OCI-LY7 (cell line): ENCODE measurements around the gene ANKRD36C. TPM values are rescaled to one million over a fixed set of nuclear protein-coding genes. Genes with fewer than 3 reads are reported as not detected.
"Not testable (repeated sequence)": the region's sequence is repeated elsewhere in the genome, so short reads cannot be mapped to it uniquely, and the experiment has no call there.

Experiments used
- BruUV-seq: library from RNA; stranded (reverse); fragments of 400-500 nt; replicated peaks from 2 replicates; lab custom pipeline; 2021; lab: Mats Ljungman, UMichigan
- CTCF ChIA-PET: fragments of 300-600 bp; sonication (Branson Sonifier 250); formaldehyde crosslinking; loops from one replicate; lab custom pipeline; 2022; ENCODE audit warnings: antibody characterized with exemption; ENCODE audit not compliant: unreplicated experiment; lab: Charles Lee
- POLR2A ChIA-PET: fragments of 300-600 bp; sonication (Branson Sonifier 250); formaldehyde crosslinking; loops from one replicate; lab custom pipeline; 2022; ENCODE audit warnings: antibody characterized with exemption; lab: Charles Lee
- DNase-seq: peaks from one replicate; pipeline ENCODE4 v3.0.0-alpha.2; 2015; ENCODE audit warnings: low spot score
- H2AFZ ChIP-seq: fragments of 200-600 bp; sonication (generic), shearing (Covaris generic); 2 replicates; pipeline ENCODE4 v1.6.1; 2014; ENCODE audit warnings: mild to moderate bottlenecking, antibody characterized with exemption, low read length, moderate library complexity
- H3K27ac ChIP-seq: fragments of 200-600 bp; sonication (generic); 2 replicates; pipeline ENCODE4 v1.5.1; 2014; ENCODE audit warnings: mixed run types, low read depth, mild to moderate bottlenecking, moderate library complexity, low read length, inconsistent platforms; ENCODE audit not compliant: poor library complexity, severe bottlenecking
- H3K36me3 ChIP-seq: fragments of 200-600 bp; sonication (generic); 2 replicates; pipeline ENCODE4 v1.6.1; 2014; ENCODE audit warnings: mild to moderate bottlenecking, antibody characterized with exemption, low read length, moderate library complexity, mixed read lengths; ENCODE audit not compliant: insufficient read depth
- H3K4me1 ChIP-seq: fragments of 200-600 bp; sonication (generic); 2 replicates; pipeline ENCODE4 v1.5.1; 2014; ENCODE audit warnings: mild to moderate bottlenecking, low read length; ENCODE audit not compliant: insufficient read depth, poor library complexity, severe bottlenecking
- H3K4me2 ChIP-seq: fragments of 200-600 bp; sonication (generic); 2 replicates; pipeline ENCODE4 v1.6.1; 2014; ENCODE audit warnings: mild to moderate bottlenecking, low read length
- H3K4me3 ChIP-seq: fragments of 200-600 bp; sonication (generic); 2 replicates; pipeline ENCODE4 v1.5.1; 2014; ENCODE audit warnings: mild to moderate bottlenecking, low read depth, low read length; ENCODE audit not compliant: poor library complexity, severe bottlenecking
- H3K79me2 ChIP-seq: fragments of 200-600 bp; sonication (generic); 2 replicates; pipeline ENCODE4 v1.6.1; 2016; ENCODE audit warnings: low read depth, mild to moderate bottlenecking, low read length, moderate library complexity, mixed read lengths; ENCODE audit not compliant: insufficient read depth
- H3K9me2 ChIP-seq: fragments of 200-600 bp; sonication (generic); 2 replicates; pipeline ENCODE4 v1.6.1; 2016; ENCODE audit warnings: mild to moderate bottlenecking, low read length, mixed read lengths; ENCODE audit not compliant: insufficient read depth
- H3K9me3 ChIP-seq: fragments of 200-600 bp; sonication (generic); 2 replicates; pipeline ENCODE4 v1.6.1; 2014; ENCODE audit warnings: mild to moderate bottlenecking, mixed run types, low read length, mixed read lengths
- H4K20me1 ChIP-seq: fragments of 200-600 bp; sonication (generic); 2 replicates; pipeline ENCODE4 v1.6.1; 2014; ENCODE audit warnings: mild to moderate bottlenecking, antibody characterized with exemption, low read length, moderate library complexity, mixed read lengths; ENCODE audit not compliant: insufficient read depth
- CTCF ChIP-seq: fragments of 200-600 bp; sonication (generic); conservative IDR thresholded peaks from 2 replicates; pipeline ENCODE4 v1.5.1; 2014; ENCODE audit warnings: mild to moderate bottlenecking, antibody characterized with exemption, low read length, moderate library complexity, mixed read lengths
- intact Hi-C: fragments of 100-400 bp; cut with micrococcal nuclease; formaldehyde crosslinking; loops from one replicate; pipeline ENCODE4 v1.10.0; 2022; ENCODE audit not compliant: unreplicated experiment
- total RNA-seq, 2 experiments: library from RNA; depleted of rRNA in 1 of 2; stranded (reverse); fragments of >200 nt in 1 of 2; shearing (Covaris generic) in 1 of 2; gene quantifications; 2 replicates each; pipeline ENCODE4 v1.2.3, GENCODE V29; 2014 to 2022

ANKRD36C gene
- total RNA-seq, 2 experiments from 2014 or later, result 87.8 to 99.2 TPM

GRCh38 chr2:96012792-96013264 is 21.2 kb upstream of the ANKRD36C start:
- H3K4me3 ChIP-seq, H2AFZ ChIP-seq, CTCF ChIA-PET, POLR2A ChIA-PET, BruUV-seq, intact Hi-C loops, H3K79me2 ChIP-seq, H3K9me2 ChIP-seq, H3K4me2 ChIP-seq, H3K4me1 ChIP-seq, H4K20me1 ChIP-seq, H3K9me3 ChIP-seq, H3K36me3 ChIP-seq, H3K27ac ChIP-seq: not testable (repeated sequence)
- DNase-seq, result peak; percentile 14
- TF ChIP-seq CTCF, result peak; percentile 50; the same call in 1 of the 2 replicates

- H3K4me1 ChIP-seq, intact Hi-C loops, BruUV-seq, H3K79me2 ChIP-seq, H3K36me3 ChIP-seq, H4K20me1 ChIP-seq, H3K27ac ChIP-seq, H3K4me2 ChIP-seq, H3K9me2 ChIP-seq, H3K4me3 ChIP-seq, DNase-seq, POLR2A ChIA-PET, CTCF ChIA-PET, H2AFZ ChIP-seq, H3K9me3 ChIP-seq: not testable (repeated sequence)
Measured at GRCh38 chr2:96012086-96012791, 20.6 kb upstream of the ANKRD36C start.

GRCh38 chr2:96011129-96011455 is 19.5 kb upstream of the ANKRD36C start:
- Histone ChIP-seq H3K4me2 (peak overlapping the region; percentile 62), H3K4me3 (peak overlapping the region; percentile 64)
- H3K9me2 ChIP-seq, H3K27ac ChIP-seq, H4K20me1 ChIP-seq, intact Hi-C loops, BruUV-seq, H2AFZ ChIP-seq, H3K79me2 ChIP-seq, H3K36me3 ChIP-seq, CTCF ChIA-PET, H3K9me3 ChIP-seq, H3K4me1 ChIP-seq, POLR2A ChIA-PET: not testable (repeated sequence)
- peak; percentile 19; the same call in 1 of the 2 replicates for TF ChIP-seq CTCF
- peak; percentile 39 for DNase-seq

- H4K20me1 ChIP-seq, H3K9me3 ChIP-seq, H3K9me2 ChIP-seq, H3K36me3 ChIP-seq, BruUV-seq, H3K79me2 ChIP-seq, POLR2A ChIA-PET, intact Hi-C loops, H3K27ac ChIP-seq, H3K4me1 ChIP-seq: not testable (repeated sequence)
- Histone ChIP-seq H3K4me2 (peak overlapping the region; percentile 62), H2AFZ (peak overlapping the region; percentile 85), H3K4me3 (peak overlapping the region; percentile 67)
- DNase-seq, result peak; percentile 93
- CTCF ChIA-PET, result interaction anchor here (1.1 kb wide), 1 partner anchor 18 kb away, joined by 3 read pairs; no protein-coding TSS in a partner anchor
Measured at GRCh38 chr2:96010320-96011128, 18.9 kb upstream of the ANKRD36C start.

GRCh38 chr2:96009833-96010232 is 18.2 kb upstream of the ANKRD36C start:
- H3K79me2 ChIP-seq, H3K9me2 ChIP-seq, BruUV-seq, H3K4me1 ChIP-seq, H3K9me3 ChIP-seq, DNase-seq, H3K36me3 ChIP-seq, H4K20me1 ChIP-seq, intact Hi-C loops, POLR2A ChIA-PET, H3K27ac ChIP-seq: not testable (repeated sequence)
- Histone ChIP-seq H2AFZ (peak overlapping the region; percentile 85), H3K4me3 (peak overlapping the region; percentile 67), H3K4me2 (peak overlapping the region; percentile 61)
- CTCF ChIA-PET, result interaction anchor here (1.1 kb wide), 1 partner anchor 17 kb away, joined by 3 read pairs; no protein-coding TSS in a partner anchor
